Loucy (cell line): ENCODE results near the gene GDNF.

Source experiments
- H2AFZ ChIP-seq: fragments of 200-600 bp; sonication (generic); 2 replicates; pipeline ENCODE4 v1.6.0; 2016; ENCODE audit warnings: antibody characterized with exemption, mild to moderate bottlenecking, low read length, moderate library complexity
- H3F3A ChIP-seq: fragments of 200-600 bp; 2 replicates; pipeline ENCODE4 v1.6.0; 2016; ENCODE audit warnings: antibody characterized with exemption, low read depth, mild to moderate bottlenecking
- H3K27me3 ChIP-seq: fragments of 200-600 bp; sonication (generic); 2 replicates; pipeline ENCODE4 v1.6.1; 2014; ENCODE audit warnings: low read length, mild to moderate bottlenecking; ENCODE audit not compliant: insufficient read depth, poor library complexity, severe bottlenecking
- H3K36me3 ChIP-seq: fragments of 200-600 bp; sonication (generic); 2 replicates; pipeline ENCODE4 v1.6.1; 2016; ENCODE audit warnings: low read length; ENCODE audit not compliant: insufficient read depth
- H3K4me1 ChIP-seq: fragments of 200-600 bp; sonication (generic); 2 replicates; pipeline ENCODE4 v1.5.1; 2014; ENCODE audit warnings: low read length, mild to moderate bottlenecking; ENCODE audit not compliant: insufficient read depth, poor library complexity, severe bottlenecking
- H3K4me2 ChIP-seq: fragments of 200-600 bp; sonication (generic); 2 replicates; pipeline ENCODE4 v1.6.0; 2014; ENCODE audit warnings: antibody characterized with exemption, low read length, low read depth, mild to moderate bottlenecking; ENCODE audit not compliant: poor library complexity, severe bottlenecking
- H3K4me3 ChIP-seq: fragments of 200-600 bp; sonication (generic); 2 replicates; pipeline ENCODE4 v1.5.1; 2014; ENCODE audit warnings: low read length, mild to moderate bottlenecking, mixed read lengths; ENCODE audit not compliant: poor library complexity, severe bottlenecking
- H3K79me2 ChIP-seq: fragments of 200-600 bp; sonication (generic); 2 replicates; pipeline ENCODE4 v1.6.1; 2014; ENCODE audit warnings: low read length; ENCODE audit not compliant: insufficient read depth
- H3K9ac ChIP-seq: fragments of 200-600 bp; sonication (generic); 2 replicates; pipeline ENCODE4 v1.6.0; 2014; ENCODE audit warnings: mild to moderate bottlenecking, low read depth, low read length, moderate library complexity; ENCODE audit not compliant: poor library complexity, severe bottlenecking
- H3K9me2 ChIP-seq: fragments of 200-600 bp; sonication (generic); replicated peaks from 2 replicates; pipeline ENCODE4 v1.6.1; 2016; ENCODE audit warnings: low read depth, low read length, mixed read lengths
- H3K9me3 ChIP-seq: fragments of 200-600 bp; sonication (generic); 2 replicates; pipeline ENCODE4 v1.6.1; 2014; ENCODE audit warnings: mild to moderate bottlenecking, antibody characterized with exemption, low read length, low read depth; ENCODE audit not compliant: insufficient read depth
- H4K20me1 ChIP-seq: fragments of 200-600 bp; sonication (generic); 2 replicates; pipeline ENCODE4 v1.6.0; 2014; ENCODE audit warnings: antibody characterized with exemption, low read length, mild to moderate bottlenecking; ENCODE audit not compliant: insufficient read depth, poor library complexity, severe bottlenecking
- EZH2phosphoT487 ChIP-seq: fragments of 200-600 bp; IDR thresholded peaks from 2 replicates; pipeline ENCODE4 v1.6.1; 2018; ENCODE audit warnings: antibody characterized with exemption, mild to moderate bottlenecking, moderate library complexity, borderline replicate concordance
- TF ChIP-seq, protein P1 (sequence below): fragments of 200-600 bp; sonication (generic); conservative IDR thresholded peaks from 2 replicates; pipeline ENCODE4 v1.5.1; 2014; ENCODE audit warnings: mild to moderate bottlenecking, antibody characterized with exemption, low read length

GDNF gene

DNA sequence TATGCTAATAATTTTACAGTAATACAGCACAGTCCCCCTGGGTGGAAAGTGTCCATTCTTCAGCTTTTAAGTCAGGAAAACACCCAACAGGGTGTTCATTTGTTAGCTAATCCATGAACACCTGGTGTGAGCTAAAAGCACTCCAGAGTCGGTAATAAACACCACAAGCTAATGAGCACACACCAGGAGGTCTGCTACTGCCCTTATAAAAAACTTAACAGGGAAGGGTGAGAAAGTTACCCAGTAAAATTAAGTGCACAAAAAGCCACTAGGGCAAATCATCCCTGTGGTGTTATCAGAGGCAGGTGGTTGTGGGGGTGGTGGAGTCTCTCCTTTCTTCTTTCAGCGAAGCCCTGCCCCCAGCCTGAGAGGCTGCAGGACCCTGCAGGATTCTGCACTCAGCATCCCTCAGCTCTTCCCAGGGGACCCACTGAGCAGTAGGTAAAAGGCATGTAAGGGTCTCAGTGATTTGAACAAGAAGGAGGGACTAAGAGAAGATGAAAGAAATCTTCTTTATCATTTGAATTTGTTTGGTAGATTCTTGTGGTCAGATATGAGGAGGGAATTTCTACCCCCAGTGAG, 14.4 kb downstream of the GDNF start:
- Histone ChIP-seq H4K20me1 (no peaks in the 10 kb centered on the region), H3K36me3 (no peaks in the 10 kb centered on the region), H3K79me2 (no peaks in the 10 kb centered on the region), H3K9me2 (no peaks in the 10 kb centered on the region), H3K4me2 (no peak overlapping the region), H3K4me3 (no peak overlapping the region), H3F3A (no peaks in the 10 kb centered on the region), H3K9me3 (no peaks in the 10 kb centered on the region), H2AFZ (no peak overlapping the region), H3K9ac (no peak overlapping the region), H3K4me1 (no peaks in the 10 kb centered on the region), H3K27me3 (no peaks in the 10 kb centered on the region)
- no peak for TF ChIP-seq EZH2phosphoT487
- TF ChIP-seq, protein P1, sequence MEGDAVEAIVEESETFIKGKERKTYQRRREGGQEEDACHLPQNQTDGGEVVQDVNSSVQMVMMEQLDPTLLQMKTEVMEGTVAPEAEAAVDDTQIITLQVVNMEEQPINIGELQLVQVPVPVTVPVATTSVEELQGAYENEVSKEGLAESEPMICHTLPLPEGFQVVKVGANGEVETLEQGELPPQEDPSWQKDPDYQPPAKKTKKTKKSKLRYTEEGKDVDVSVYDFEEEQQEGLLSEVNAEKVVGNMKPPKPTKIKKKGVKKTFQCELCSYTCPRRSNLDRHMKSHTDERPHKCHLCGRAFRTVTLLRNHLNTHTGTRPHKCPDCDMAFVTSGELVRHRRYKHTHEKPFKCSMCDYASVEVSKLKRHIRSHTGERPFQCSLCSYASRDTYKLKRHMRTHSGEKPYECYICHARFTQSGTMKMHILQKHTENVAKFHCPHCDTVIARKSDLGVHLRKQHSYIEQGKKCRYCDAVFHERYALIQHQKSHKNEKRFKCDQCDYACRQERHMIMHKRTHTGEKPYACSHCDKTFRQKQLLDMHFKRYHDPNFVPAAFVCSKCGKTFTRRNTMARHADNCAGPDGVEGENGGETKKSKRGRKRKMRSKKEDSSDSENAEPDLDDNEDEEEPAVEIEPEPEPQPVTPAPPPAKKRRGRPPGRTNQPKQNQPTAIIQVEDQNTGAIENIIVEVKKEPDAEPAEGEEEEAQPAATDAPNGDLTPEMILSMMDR = no peak

- Histone ChIP-seq H3K27me3 (no peaks in the 10 kb centered on the region), H3K9me2 (no peaks in the 10 kb centered on the region), H3F3A (no peaks in the 10 kb centered on the region), H3K79me2 (no peaks in the 10 kb centered on the region), H3K4me2 (no peak overlapping the region), H2AFZ (no peak overlapping the region), H4K20me1 (no peaks in the 10 kb centered on the region), H3K9me3 (no peaks in the 10 kb centered on the region), H3K4me3 (no peak overlapping the region), H3K9ac (no peak overlapping the region), H3K36me3 (no peaks in the 10 kb centered on the region), H3K4me1 (no peaks in the 10 kb centered on the region)
- TF ChIP-seq, protein P1 = no peak
- no peak for TF ChIP-seq EZH2phosphoT487
These were observed 16.2 kb downstream of the GDNF start for GRCh38 chr5:37823433-37824152.

GRCh38 chr5:37816883-37817282, 23.0 kb downstream of the GDNF start:
- H2AFZ ChIP-seq = no peak overlapping the region
- H3K79me2 ChIP-seq = no peaks in the 10 kb centered on the region
- no peaks in the 10 kb centered on the region for H4K20me1 ChIP-seq
- H3K36me3 ChIP-seq = no peaks in the 10 kb centered on the region
- no peaks in the 10 kb centered on the region for H3K27me3 ChIP-seq
- peaks cover 11% of the 10 kb centered on the region for H3K4me1 ChIP-seq
- no peak overlapping the region for H3K4me3 ChIP-seq
- no peak overlapping the region for H3K9ac ChIP-seq
- no peaks in the 10 kb centered on the region for H3K9me2 ChIP-seq
- no peak for TF ChIP-seq EZH2phosphoT487
- TF ChIP-seq, protein P1 = no peak
- no peaks in the 10 kb centered on the region for H3K9me3 ChIP-seq
- H3F3A ChIP-seq = no peaks in the 10 kb centered on the region
- no peak overlapping the region for H3K4me2 ChIP-seq
